HG02678 (cell line): ENCODE measurements around the gene EYS.

Experiments
- ATAC-seq: cut with Tn5 transposase; IDR thresholded peaks from one replicate; pipeline ENCODE4 v1.9.1; 2021; ENCODE audit warnings: mild to moderate bottlenecking, moderate library complexity; ENCODE audit not compliant: unreplicated experiment

EYS gene

DNA sequence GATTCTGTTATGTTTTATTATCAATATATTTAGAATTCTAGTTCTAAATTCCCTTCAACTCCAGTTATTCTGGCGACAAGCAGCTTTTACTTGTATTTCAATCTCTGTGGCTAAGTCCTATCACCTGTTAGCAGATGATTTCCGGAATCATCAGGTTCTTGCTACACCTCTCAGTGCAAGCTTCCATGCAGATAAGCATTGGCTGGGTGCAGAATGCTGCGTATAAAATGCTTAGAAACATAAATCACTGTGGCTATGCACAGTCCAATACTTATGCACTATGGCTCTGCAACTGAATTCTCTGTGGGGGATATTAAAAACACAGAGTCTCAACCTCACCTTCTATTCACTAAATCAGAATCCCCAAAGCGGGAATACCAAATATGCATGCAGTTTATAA is 720.0 kb downstream of the EYS start:
- ATAC-seq, result no peak

DNA sequence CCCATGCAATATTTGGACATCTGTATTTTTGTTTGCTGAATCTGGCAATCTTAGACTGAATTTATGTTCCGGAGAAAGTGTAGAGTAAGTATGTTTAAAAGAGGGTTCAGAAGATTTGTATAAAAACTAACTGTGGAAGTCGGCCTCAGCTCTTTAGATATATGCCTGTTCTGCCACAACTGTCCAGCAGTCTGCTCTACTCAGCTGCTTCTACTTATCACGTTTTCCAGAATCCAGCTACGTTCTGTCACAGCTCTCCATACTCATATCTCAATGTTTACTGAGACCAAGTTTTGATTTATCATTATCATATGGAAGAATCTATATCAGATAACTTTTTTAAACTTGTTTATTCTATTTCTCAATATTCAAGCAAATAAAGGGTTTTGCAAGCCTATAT is 721.3 kb downstream of the EYS start:
- ATAC-seq, result no peak

- no peak for ATAC-seq
These were observed 722.1 kb downstream of the EYS start for GRCh38 chr6:64984948-64985347.

- no peak for ATAC-seq
These were observed 723.9 kb downstream of the EYS start for GRCh38 chr6:64983089-64983488.

DNA sequence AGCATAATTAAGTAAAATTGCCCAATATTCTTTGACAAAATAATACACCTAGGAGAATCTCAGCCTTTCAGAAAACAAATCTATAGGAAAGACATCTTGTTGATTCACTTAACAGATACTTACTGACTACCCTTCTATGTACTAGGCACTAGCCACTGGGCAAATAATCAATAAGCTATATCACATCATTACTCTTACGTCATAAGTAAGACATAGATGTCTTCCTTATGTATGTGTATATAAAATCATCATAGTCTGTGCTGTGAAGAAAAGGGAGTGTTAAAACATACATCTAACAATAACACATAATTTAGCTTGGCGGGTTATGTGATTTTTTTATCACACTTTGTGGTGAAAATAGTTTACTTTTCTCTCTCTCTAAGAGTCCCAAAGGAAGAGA is 733.9 kb downstream of the EYS start:
- ATAC-seq, result no peak

- ATAC-seq, result no peak
These were observed 737.9 kb downstream of the EYS start for GRCh38 chr6:64969139-64969538.

GRCh38 chr6:64955435-64955848 is 751.6 kb downstream of the EYS start:
- ATAC-seq, result no peak

GRCh38 chr6:64949257-64949656 is 757.8 kb downstream of the EYS start:
- no peak for ATAC-seq

GRCh38 chr6:64948261-64948660 is 758.8 kb downstream of the EYS start:
- no peak for ATAC-seq

- ATAC-seq, result no peak
These were observed 761.6 kb downstream of the EYS start for GRCh38 chr6:64945450-64945849.

DNA sequence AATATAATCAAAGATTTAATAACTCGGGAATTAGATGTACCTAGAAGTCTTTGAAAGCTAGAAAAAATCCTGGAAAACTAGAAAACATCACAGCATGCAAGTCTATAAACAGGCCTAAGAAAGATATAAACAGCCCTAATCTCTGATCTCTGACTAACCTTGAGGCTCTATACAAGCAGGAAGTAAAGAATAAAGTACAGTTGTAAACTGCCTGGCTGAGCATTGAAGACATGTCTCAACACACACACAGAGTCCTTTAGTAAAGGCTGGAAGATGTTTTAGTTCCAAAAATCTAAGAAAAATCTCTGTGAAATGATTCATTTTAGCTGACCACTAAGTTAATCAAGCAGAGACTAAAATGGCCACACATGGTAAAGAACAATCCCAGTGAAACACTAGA is 774.5 kb downstream of the EYS start:
- ATAC-seq, result no peak

DNA sequence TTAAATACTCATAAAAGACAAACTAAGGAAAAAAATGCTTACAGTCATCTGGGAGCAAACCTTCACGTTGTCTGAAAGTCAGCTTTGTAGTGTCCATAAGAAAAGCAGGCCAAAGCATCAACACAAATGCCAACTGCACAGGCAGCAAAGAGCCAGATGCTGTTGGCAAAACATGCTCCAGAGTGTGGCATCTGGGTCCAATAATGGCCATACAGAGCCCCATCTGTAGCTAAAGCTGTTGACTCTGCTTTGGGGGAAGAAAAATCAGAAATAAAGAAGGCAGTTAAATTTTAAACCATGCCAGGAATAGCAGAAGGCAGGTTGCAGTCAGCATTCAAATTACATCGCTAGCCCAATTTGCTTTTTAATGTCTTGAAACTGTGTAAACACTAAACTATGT is 776.3 kb downstream of the EYS start:
- no peak for ATAC-seq

DNA sequence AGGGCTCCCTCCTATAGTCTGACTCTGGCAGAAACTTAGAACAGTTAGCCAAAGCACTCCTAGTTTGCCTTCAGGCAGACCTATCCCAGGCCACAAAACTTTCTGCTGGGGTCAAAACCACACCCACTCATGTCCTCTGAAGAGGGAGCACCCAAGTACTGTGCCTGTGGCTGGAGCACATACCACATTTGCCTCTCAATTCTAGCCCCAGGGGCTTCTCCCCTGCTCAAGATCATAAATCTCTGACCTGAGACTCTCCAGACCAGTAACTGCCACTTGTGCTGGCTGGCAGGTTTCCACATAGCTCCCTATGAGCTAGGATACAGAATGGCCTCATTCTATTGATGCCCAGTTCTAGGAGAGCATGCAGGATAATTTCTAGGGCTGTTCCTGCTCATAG is 781.0 kb downstream of the EYS start:
- no peak for ATAC-seq

DNA sequence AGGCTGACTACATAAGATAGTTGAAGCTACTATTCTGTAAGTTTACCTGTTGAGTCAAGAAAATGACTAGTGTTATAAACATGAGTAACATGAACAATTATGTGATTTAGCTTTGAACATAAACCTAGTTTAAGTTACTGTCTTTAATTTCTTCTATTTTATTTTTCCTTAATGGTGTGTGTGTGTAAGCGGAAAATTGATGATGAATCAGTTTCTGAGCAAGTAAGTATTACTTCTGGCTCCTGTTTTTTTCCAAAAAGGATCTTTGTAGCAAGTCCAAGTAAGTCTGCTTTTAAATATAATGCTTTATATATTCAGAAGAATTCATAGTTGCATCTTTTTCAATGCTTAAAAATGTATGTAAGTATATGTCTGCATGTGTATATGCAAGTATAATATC is 786.8 kb downstream of the EYS start:
- no peak for ATAC-seq

DNA sequence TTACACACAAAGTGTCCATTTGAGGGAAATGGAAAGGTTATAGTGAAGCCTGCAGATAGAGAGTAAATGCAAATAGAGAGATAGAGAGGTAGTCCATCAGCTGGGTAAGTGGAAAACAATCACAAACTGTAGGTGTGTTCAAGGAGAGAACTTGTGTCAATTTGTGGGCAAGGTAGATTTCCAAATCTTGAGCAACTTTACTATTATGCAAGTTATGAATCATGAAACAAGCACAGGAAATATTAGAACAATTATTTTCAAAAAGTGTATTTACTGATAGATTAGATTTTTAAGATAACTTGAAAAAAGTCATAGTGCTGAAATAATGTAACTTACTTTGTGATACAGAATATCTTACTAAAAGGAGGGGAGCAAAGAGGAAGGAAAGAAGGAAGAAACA is 792.9 kb downstream of the EYS start:
- no peak for ATAC-seq

DNA sequence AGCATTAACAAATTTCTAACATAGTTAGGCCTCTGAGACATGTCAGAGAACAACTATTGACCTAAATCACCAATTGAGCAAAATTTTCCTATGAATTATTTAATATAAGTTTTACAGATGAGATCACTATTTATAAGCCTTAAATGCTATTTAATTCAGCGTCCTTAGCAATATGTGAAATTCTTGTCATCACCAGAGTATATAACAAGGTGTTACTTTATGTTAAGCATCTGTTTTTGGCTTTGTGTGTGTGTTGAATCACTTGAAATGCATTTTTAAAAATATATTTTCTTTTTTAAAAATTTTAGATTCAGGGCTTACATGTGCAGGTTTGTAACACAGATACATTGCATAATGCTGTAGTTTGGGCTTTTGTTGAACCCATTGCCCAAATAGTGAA is 794.1 kb downstream of the EYS start:
- ATAC-seq, result no peak

- no peak for ATAC-seq
These were observed 798.9 kb downstream of the EYS start for GRCh38 chr6:64908104-64908503.

DNA sequence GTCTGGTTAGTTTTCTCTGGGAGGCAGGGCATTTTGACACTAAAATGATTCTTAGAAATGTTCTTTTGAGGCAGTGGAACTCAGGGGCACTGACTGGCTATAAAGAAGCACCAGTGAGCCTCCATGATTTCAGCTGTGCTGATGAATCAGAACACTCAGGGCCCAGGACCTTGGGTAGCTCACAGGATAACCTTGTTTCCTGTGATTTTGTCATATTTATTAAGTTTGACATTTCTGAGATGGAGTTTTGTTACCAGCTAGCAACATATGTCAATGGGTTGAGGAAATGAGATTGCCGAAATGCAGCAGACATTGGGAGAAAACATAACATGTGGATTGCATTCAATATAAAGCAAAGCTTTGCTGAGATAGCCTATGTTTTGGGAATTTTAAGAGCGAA is 802.4 kb downstream of the EYS start:
- ATAC-seq, result no peak

DNA sequence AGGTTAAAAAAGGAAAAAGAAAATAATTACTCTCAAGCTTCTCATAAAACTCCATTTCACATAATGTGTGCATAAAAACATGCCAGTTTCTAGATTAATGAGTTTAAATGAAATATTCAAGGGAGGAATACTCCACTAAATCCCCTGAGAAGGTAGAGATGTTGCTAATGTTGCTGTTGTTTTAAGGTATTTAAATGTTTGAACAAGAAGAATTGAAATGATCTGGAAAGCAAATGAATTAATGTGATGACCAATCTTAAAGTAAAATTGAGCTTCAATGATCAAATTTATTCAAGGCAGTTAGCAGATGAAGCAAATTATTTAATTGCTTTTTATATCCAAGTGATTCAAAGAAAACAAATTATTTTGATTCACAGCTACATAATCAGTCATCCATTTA is 804.4 kb downstream of the EYS start:
- ATAC-seq, result no peak

DNA sequence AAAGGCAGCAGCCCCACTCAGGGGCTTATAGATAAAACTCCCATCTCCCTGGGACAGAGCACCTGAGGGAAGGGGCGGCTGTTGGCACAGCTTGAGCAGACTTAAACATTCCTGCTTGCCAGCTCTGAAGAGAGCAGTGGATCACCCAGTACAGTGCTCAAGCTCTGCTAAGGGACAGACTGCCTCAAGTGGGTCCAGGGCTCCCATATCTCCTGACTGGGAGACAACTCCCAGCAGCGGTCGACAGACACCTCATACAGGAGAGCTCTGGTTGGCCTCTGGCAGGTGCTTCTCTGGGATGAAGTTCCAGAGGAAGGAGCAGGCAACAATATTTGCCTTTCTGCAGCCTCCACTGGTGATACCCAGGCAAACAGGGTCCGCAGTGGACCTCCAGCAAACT is 810.1 kb downstream of the EYS start:
- ATAC-seq, result no peak

DNA sequence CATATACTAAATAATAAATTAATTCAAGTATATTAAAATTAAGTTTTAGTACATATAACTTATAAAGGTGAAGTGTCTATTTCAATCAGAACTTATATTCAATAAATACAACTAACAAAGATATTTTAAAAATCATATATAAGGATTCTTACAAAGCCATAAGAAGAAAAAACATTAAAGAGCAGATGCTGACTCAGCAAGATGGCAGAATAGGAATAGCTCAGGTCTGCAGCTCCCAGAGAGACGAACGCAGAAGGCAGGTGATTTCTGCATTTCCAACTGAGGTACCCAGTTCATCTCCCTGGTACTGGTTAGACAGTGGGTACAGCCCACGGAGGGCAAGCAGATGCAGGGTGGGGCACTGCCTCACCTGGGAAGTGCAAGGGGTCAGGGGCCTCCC is 811.1 kb downstream of the EYS start:
- no peak for ATAC-seq

DNA sequence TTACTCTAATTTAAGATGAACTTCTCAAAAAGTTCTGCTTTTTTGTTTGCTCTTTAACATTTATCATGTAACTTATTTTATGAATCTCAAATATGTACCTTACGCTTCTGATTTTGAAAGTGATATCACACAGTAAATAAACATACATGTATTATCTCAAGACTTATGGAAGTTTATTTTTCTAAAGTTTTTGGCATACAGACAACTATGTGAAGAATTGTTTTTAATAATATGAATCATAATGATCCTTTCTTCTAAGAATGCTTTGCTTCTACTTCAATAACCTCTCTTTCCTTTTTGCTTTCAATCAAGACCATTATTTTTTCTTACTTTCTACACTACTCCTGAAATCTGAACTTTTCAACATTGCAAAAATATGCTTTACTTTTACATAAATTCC is 816.4 kb downstream of the EYS start:
- no peak for ATAC-seq

GRCh38 chr6:64889144-64889543 is 817.9 kb downstream of the EYS start:
- ATAC-seq, result no peak

DNA sequence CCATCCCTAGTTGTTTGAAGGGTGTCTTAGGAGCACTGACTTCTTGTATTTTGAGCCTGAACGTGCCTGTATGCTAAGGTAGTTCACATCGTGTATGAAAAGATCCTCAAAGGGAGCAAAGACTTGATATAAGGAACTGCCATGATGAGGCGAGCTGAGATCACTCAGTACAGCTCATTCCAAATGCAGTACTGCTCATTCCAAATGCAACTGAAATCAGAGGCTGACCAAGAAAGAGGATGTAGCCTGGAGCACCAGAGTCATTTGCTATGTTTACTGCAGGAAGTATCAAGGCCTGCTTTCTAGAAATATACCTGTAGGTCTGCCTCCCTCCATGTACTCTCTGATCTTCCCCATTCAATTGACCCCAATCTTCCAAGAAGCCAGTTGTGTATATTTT is 832.2 kb downstream of the EYS start:
- no peak for ATAC-seq
